EL (cell line): ENCODE data around the gene GAREM1.

Experiments used
- DNase-seq: peaks from one replicate; pipeline ENCODE4 v3.0.0-alpha.2; 2016

The GAREM1 gene

GRCh38 chr18:32286749-32287148 lies 183.9 kb downstream of the GAREM1 start:
- DNase-seq = no peak

DNA sequence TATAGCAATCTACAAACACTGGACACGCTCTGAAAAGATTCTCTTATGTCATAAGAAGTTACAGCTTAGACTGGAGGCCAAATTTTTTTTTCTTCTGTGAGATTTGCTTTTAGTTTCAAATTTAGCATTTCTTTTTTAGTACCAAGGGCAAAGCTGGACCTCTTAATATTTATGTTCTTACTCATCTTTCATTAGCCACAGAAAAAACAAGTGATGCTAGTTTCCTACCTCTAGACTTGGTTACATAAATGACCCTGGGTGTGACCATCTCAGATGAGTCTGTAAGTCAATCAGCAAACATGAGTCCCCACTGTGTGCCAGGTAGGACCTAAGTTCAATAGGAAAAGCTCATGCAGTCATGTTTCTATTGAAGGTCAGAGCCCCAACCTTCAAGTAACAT lies 186.4 kb downstream of the GAREM1 start:
- DNase-seq = no peak

GRCh38 chr18:32280911-32281310 lies 189.8 kb downstream of the GAREM1 start:
- no peak for DNase-seq

GRCh38 chr18:32280188-32280783 lies 190.4 kb downstream of the GAREM1 start:
- DNase-seq = no peak

DNA sequence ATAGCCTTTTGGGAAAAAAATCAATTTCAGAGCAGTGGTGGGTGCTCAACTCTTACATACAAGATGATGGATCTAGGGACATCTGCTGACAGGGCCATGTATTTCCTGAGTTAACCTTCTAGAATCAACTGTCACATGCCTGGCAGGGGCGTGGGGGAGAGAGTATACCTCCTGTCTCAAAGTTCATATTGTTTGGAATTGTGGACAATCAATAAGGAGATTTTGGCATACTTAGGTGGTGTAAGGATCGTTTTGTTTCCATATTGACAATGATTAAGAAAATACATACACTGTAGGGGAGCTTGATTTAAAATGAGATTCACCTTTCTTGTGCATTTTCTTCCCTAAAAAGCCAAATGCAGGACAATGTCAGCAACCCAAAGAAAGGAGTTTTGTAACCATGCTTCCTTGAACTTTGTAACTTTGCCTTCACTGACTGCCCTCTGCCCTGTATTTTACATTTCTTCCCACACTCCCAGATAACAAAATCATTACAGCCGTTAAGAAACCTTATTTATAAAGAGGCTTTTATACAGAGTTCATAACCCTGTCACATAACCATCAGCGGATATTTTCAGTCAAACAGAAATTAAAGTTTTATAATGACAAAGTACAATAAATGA lies 192.4 kb downstream of the GAREM1 start:
- no peak for DNase-seq

DNA sequence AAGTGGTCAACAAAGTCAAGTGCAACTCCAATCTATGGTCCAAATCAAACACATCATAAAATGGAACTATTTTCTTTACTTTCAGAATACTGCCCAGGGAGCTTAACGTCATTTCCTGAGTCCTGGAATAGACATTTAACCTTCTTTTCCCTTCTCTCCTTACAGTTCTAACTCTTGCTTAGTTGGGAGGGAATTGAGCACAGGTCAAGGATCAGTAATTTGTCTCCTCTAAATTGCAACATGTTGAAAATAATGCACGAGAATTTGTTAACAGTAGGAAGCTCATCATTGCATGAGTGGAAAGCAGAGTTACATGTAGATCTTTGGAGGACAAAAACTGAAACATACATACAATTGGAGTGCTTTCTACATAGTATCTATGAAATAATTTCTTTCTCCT lies 193.1 kb downstream of the GAREM1 start:
- no peak for DNase-seq

DNA sequence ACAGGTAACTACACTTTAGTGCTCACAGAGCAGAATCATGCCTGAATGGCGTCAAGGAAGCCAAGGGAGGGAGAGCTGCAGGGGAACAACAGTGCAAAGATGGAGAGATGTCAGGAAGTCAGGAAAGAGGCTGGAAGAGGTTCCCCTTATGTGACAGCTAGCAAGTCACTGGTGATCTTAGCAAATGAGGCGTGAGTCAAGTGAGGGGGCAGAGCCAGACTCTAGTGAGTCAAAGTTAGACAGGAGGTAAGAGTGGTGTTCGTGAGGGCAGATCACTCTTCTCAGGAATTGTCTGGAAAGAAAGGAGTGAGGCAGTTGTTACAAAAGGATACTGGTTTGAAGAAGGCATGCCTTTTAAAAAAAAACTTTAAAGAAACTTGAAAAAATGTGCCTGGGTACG lies 193.8 kb downstream of the GAREM1 start:
- no peak for DNase-seq

DNA sequence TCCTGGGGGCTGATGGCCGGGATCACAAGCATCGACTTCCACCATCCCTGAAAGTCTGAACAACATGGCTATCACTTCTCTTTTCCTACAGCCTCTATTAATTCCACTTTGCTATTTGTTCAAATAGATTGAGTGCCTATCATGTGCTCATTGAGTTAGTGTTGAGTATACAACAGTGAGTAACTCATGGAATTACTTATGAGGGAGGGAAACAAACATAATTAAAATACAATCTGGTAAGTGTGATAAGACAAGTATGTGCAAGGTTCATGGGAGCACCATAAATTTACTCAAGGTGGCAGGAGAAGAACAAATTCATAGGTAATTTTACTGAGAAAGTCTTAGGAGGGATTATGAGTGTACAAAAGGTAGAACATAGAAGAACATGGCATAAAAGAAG lies 194.4 kb downstream of the GAREM1 start:
- no peak for DNase-seq

GRCh38 chr18:32275221-32275620 lies 195.5 kb downstream of the GAREM1 start:
- no peak for DNase-seq

DNA sequence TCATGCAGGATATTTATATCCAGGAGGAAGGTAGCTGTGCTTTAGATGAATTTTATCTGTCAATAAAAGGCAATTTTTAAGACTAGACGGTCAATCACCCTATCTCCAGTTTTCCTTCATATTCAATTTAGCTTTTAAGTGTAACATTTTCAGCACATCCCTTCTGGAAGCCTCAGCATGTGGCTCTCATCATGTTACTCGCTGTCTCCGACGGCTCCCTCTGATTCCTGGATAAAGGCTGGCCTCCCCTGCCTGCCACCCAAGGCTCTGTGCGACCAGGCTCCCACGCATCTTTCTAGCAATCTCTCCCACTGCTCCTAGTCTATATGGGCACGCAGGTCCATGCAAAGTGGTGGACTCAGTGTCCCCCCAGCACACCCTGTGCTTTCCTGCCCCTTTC lies 196.4 kb downstream of the GAREM1 start:
- no peak for DNase-seq

DNA sequence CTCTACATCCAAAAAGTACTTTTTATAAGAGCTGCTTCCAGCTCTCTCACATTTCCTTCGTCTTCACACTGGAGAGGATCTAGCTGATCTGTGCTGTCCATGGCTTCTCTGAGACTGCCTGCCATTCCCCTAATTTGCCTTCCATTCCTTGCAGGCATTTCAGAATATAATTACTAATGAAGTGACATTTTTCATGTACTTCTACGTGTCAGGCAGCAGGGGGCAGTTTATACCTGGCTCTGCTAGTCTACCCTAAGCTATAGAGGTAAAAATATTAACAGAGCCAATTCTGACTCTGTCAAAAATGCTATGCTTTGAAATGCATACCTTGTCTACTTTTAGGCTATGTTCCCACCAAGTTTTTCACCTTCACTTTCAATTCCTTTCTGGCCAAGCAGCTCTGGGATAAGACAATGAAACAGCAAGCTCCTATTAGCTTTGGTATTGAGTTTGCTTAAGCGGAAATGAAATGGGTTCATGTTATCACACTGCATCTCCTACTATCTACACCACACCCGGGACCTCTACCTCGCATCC lies 198.9 kb downstream of the GAREM1 start:
- peak; percentile 13 for DNase-seq

- DNase-seq = no peak
These were observed 200.3 kb downstream of the GAREM1 start for GRCh38 chr18:32270341-32270740.

DNA sequence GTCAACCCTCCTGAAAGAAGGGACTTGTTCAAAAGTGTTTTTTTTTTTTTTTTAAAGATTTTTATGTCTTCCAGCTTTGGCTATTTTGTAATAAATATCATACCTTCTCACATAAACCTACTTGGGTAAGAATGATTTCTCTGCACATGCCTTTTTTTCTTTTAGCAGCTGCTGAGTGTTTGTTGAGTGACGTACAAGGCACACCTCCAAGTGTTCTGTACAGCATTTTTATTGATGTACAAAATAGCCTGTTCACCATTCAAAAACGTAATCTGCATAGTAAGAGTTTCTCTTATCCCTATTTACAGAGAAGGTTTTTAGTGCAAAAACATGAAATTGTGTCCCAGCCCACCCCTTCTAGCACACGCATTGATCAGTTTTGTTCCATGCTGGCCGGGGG lies 203.2 kb downstream of the GAREM1 start:
- no peak for DNase-seq

DNA sequence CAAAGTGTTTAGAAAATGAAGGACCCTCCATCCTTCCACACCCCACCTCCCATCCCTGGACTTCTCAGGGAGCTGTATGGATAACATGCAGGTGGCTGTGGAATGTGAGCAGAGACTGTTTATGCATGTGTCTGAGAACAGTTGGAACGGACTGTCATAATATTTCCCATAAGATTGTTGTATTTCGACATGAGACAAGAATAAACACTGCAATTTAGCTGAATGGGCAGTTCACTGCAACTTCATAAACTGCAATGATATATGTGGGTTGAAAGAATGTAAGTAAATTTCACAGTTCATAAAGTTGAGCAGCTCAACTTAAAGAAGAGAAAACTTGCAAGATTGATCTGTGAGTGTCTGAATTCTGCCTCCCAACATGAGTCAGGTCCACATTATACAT lies 206.3 kb downstream of the GAREM1 start:
- no peak for DNase-seq

GRCh38 chr18:32262092-32262491 lies 208.6 kb downstream of the GAREM1 start:
- no peak for DNase-seq

DNA sequence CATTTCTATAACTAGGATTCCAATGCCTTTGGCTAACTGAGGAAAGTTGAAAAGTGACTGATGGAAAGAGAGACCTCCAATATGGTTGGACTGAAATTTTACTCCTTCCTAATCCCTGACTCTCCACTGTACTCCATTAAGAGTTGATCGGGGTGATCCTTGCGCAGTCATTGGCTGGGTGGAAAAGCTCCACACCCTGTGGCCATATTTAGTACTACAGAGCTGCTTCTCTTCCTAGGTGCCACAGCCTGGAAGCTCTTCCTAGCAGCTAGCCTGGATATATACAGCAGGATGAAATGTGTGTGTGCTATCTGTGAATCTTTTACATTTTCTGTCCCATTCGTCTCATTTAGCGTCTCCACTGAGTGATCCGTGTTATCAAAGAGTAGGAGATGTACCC lies 209.7 kb downstream of the GAREM1 start:
- DNase-seq = no peak

DNA sequence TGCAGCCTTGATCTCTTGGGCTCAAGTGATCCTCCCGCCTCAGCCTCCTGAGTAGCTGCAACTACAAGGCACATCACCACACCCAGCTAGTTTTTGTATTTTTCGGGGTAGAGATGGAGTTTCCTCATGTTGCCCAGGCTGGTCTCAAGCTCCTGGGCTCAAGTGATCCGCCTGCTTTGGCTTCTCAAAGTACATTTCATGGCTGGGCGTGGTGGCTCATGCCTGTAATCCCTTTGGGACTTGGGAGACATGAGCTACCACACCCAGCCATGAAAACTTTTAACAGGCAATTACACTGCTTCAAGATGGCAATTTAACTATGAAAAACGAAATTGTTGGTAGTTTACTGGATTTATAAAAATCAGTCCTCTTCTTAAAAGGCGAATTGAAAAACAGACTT lies 211.1 kb downstream of the GAREM1 start:
- no peak for DNase-seq

DNA sequence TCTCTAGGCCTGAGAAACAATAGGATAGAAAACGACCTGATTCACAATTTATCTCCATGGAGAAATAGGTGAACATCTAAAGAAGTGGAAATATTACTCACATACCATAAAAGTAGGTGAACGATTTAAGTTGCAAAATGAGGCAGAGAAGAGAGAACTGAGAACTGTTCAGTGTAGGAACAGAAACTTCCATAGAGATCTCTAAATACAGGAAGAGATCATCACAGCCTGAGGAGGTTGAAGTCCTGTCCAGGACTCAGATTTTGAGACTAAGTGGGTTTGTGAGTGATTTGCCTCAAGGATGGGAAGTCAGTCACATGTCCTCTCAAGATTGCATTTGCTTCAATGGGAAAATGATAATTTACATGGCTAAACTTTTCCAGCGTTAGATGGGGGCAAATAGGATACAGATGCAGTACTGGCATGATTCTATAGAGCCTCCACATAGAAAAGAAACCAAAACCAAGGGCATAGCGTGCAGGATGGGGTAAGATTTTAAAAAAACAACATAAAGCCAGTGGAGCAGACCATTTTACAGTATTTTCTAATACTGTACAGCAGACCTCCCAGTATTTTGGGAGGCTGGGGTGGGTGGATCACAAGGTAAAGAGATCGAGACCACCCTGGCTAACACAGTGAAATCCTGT lies 212.0 kb downstream of the GAREM1 start:
- DNase-seq = no peak

GRCh38 chr18:32258148-32258547 lies 212.5 kb downstream of the GAREM1 start:
- no peak for DNase-seq

DNA sequence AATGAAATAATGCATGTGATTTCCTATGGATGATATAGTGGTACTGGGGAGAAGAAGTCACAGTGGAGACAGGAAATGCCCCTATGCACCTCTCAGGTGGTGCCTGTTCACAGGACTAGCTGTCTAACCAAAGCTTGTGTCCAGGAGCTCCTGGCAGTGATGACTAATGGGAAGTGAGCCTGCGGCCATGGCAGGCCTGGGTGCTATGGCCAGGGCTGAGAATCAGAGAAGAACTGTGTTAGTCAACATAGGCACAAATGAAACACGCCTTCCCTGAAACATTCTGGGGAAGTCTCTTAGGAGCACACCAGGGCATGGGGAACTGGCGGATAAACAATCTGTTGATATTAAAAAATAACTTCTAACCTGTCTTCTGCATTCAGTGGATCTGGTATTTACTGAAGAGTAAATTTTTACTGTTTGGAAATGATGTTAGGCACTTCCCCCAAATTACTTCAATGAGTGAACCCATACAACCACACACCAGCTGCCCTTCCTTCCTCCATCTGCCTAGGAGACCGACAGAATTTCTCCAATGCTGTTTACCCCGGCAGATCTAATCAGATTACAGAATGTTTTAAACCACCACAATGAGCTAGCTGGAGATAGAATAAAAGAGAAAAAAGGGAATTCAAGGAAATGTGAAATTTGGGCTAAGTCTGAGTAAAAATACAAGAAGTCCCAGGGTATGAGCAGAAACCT lies 213.4 kb downstream of the GAREM1 start:
- no peak for DNase-seq

DNA sequence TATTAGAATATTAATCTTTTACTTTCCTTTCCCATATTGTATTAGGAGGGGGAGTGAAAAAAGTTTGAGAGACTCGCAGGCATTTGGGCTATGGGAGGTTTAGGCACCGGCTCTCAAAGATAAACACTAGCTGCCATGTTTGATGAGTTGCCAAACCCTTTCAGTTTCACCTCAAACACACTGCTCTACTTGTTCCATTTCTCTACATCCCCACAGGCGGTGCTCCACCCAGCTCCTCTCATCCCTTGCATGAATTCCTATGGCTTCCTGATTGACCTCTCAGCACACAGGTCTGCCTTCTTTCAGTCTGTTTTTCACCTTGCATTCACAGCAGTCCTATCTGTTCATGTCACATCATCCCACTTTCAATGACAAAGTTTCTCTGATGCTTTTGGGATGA lies 215.1 kb downstream of the GAREM1 start:
- no peak for DNase-seq

DNA sequence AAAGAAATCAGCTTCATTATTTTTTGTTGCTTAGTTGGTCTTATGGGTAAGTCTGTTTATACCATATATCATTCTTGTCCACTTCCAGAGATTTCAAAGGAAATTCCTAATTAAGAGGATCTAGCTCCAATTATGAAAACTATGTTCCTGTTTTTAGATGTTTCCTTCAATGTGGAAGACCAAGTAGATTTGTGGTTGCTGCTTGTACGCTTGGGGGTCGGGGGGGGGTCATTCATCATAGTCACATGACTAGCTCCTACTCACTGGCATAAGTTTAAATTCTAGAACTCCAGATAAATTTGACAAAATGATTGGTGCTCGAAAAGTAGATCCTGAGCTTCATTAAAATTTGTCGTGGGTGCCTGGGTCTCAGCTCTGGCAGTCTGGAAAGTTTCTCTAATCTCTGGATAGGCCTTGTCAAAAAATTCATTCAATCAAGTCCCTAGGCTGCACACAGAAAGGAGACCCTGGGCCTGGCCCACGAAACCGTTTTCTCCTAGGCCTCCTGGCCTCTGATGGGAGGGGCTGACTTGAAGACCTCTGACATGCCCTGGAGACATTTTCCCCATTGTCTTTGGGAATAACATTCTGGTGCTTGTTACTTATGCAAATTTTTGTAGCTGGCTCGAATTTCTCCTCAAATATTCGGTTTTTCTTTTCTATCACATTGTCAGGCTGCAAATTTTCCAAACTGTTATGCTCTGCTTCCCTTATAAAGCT lies 218.4 kb downstream of the GAREM1 start:
- no peak for DNase-seq

DNA sequence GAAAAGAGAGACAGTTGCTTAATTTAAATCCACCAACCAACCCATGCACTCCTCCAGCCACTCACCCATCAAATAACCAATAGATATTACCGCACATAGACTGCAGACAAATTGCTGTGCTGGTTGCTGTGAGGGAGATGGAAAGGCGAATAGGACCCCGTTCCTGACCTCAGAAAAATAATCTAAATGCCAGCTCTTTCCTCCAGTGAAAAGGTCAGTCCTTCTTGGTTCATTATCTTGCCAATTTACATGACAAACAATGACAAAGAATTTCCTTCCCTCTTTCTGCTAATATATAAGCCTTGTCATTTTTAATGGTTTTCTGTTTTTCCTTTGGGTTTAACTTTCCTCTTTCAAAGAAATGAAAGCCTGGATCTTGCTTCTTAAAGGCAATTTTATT lies 219.2 kb downstream of the GAREM1 start:
- DNase-seq = no peak
